IMR-90 (cell line): Measurements from ENCODE around the gene ZSWIM9. TPM values are rescaled to one million over a fixed set of nuclear protein-coding genes. Genes with fewer than 3 reads are reported as not detected.

ENCODE experiments used
- ATAC-seq: fragments of 200-7000 bp; cut with Tn5 transposase; 2 replicates; pipeline ENCODE4 v1.9.1; 2020; ENCODE audit warnings: low read depth, mild to moderate bottlenecking, moderate library complexity
- BruUV-seq: library from RNA; stranded (reverse); fragments of 400-500 nt; replicated peaks from 2 replicates; lab custom pipeline; 2021; lab: Mats Ljungman, UMichigan
- CTCF ChIA-PET: fragments of 300-600 bp; formaldehyde crosslinking; extraction: SDS; loops from one replicate; lab custom pipeline; 2021; ENCODE audit warnings: antibody characterized with exemption; lab: Yijun Ruan, JAX
- POLR2A ChIA-PET: fragments of 300-600 bp; sonication (Branson Sonifier 250); formaldehyde crosslinking; loops from one replicate; lab custom pipeline; 2022; ENCODE audit warnings: antibody characterized with exemption; ENCODE audit not compliant: unreplicated experiment; lab: Charles Lee
- DNase-seq: peaks from one replicate; pipeline ENCODE4 v3.0.0; 2013
- H2AFZ ChIP-seq: replicated peaks from 2 replicates; pipeline ENCODE3; 2013; ENCODE audit warnings: low read length, mild to moderate bottlenecking; ENCODE audit not compliant: poor library complexity
- H2AK5ac ChIP-seq: 2 replicates; pipeline ENCODE4 v1.6.1; 2013; ENCODE audit warnings: low read depth, low read length, inconsistent platforms
- H2AK9ac ChIP-seq: replicated peaks from 2 replicates; pipeline ENCODE3; 2013; ENCODE audit warnings: mild to moderate bottlenecking, low read depth, low read length, moderate library complexity; ENCODE audit not compliant: poor library complexity
- H2BK120ac ChIP-seq: 2 replicates; pipeline ENCODE4 v1.6.1; 2013; ENCODE audit warnings: low read depth, low read length, inconsistent platforms
- H2BK15ac ChIP-seq: 3 replicates; pipeline ENCODE4 v1.6.1; 2013; ENCODE audit warnings: low read depth, low read length, inconsistent platforms
- H2BK20ac ChIP-seq: 2 replicates; pipeline ENCODE4 v1.6.1; 2013; ENCODE audit warnings: low read depth, mild to moderate bottlenecking, inconsistent platforms, low read length, moderate library complexity
- H2BK5ac ChIP-seq: 2 replicates; pipeline ENCODE4 v1.6.1; 2013; ENCODE audit warnings: mild to moderate bottlenecking, low read depth, low read length, inconsistent platforms; ENCODE audit not compliant: poor library complexity, severe bottlenecking
- H3K14ac ChIP-seq: replicated peaks from 2 replicates; pipeline ENCODE4 v1.6.1; 2013; ENCODE audit warnings: low read depth, low read length, inconsistent platforms
- H3K18ac ChIP-seq: 2 replicates; pipeline ENCODE4 v1.6.1; 2013; ENCODE audit warnings: low read depth, low read length, control low read depth
- H3K23ac ChIP-seq: 2 replicates; pipeline ENCODE4 v1.6.1; 2013; ENCODE audit warnings: low read depth, low read length, inconsistent platforms
- H3K27ac ChIP-seq: 2 replicates; pipeline ENCODE4 v1.5.1; 2013; ENCODE audit warnings: mild to moderate bottlenecking, control low read depth, low read length; ENCODE audit not compliant: insufficient read depth
- H3K27me3 ChIP-seq: 2 replicates; pipeline ENCODE4 v1.6.1; 2013; ENCODE audit warnings: low read length; ENCODE audit not compliant: control insufficient read depth, insufficient read depth
- H3K36me3 ChIP-seq: 2 replicates; pipeline ENCODE4 v1.6.1; 2013; ENCODE audit warnings: low read length, mixed read lengths; ENCODE audit not compliant: control insufficient read depth, insufficient read depth
- H3K4ac ChIP-seq: 2 replicates; pipeline ENCODE4 v1.6.1; 2013; ENCODE audit warnings: low read depth, low read length, inconsistent platforms
- H3K4me1 ChIP-seq: 2 replicates; pipeline ENCODE4 v1.6.1; 2013; ENCODE audit warnings: low read length, mixed read lengths; ENCODE audit not compliant: control insufficient read depth, insufficient read depth
- H3K4me2 ChIP-seq: 2 replicates; pipeline ENCODE4 v1.6.1; 2013; ENCODE audit warnings: low read depth, mild to moderate bottlenecking, control low read depth, low read length, moderate library complexity
- H3K4me3 ChIP-seq: 2 replicates; pipeline ENCODE4 v1.5.1; 2013; ENCODE audit warnings: low read depth, mild to moderate bottlenecking, control low read depth, low read length, moderate library complexity; ENCODE audit not compliant: insufficient read depth
- H3K56ac ChIP-seq: 2 replicates; pipeline ENCODE4 v1.6.1; 2013; ENCODE audit warnings: low read length, inconsistent platforms; ENCODE audit not compliant: insufficient read depth; ENCODE audit errors: extremely low read depth
- H3K79me1 ChIP-seq, 2 experiments: 2 replicates each; pipeline ENCODE4 v1.6.1; 2013; ENCODE audit warnings: low read length in 2 of 2, inconsistent platforms in 1 of 2, low read depth in 1 of 2
- H3K9ac ChIP-seq: 2 replicates; pipeline ENCODE4 v1.6.1; 2013; ENCODE audit warnings: low read depth, low read length, control low read depth
- H3K9me1 ChIP-seq: 2 replicates; pipeline ENCODE4 v1.6.1; 2013; ENCODE audit warnings: low read length, inconsistent platforms; ENCODE audit not compliant: insufficient read depth
- H3K9me3 ChIP-seq: 2 replicates; pipeline ENCODE4 v1.6.1; 2013; ENCODE audit warnings: low read length; ENCODE audit not compliant: control insufficient read depth, insufficient read depth
- H4K20me1 ChIP-seq: 2 replicates; pipeline ENCODE4 v1.6.1; 2013; ENCODE audit warnings: low read length, inconsistent platforms; ENCODE audit not compliant: insufficient read depth
- H4K5ac ChIP-seq: 2 replicates; pipeline ENCODE4 v1.6.1; 2013; ENCODE audit warnings: mild to moderate bottlenecking, low read depth, low read length, control low read depth
- H4K8ac ChIP-seq, 2 experiments: 2 replicates each; pipeline ENCODE4 v1.6.1; 2013; ENCODE audit warnings: low read depth in 2 of 2, low read length in 2 of 2, control low read depth in 1 of 2, inconsistent platforms in 1 of 2
- H4K91ac ChIP-seq: 2 replicates; pipeline ENCODE4 v1.6.1; 2013; ENCODE audit warnings: low read depth, low read length, inconsistent platforms; ENCODE audit not compliant: insufficient read depth
- CEBPB ChIP-seq: IDR thresholded peaks from 2 replicates; pipeline ENCODE4 v1.6.1; 2012; ENCODE audit warnings: low read depth, low read length, improper control_type of control experiment
- MAFK ChIP-seq: IDR thresholded peaks from 2 replicates; pipeline ENCODE4 v1.6.1; 2012; ENCODE audit warnings: low read depth, low read length, improper control_type of control experiment
- MAZ ChIP-seq: IDR thresholded peaks from 2 replicates; pipeline ENCODE4 v1.6.1; 2012; ENCODE audit warnings: low read depth, mild to moderate bottlenecking, low read length, improper control_type of control experiment, moderate library complexity, borderline replicate concordance
- MXI1 ChIP-seq: IDR thresholded peaks from 2 replicates; pipeline ENCODE4 v1.6.1; 2012; ENCODE audit warnings: low read depth, mild to moderate bottlenecking, low read length, moderate library complexity, borderline replicate concordance
- NFE2L2 ChIP-seq: fragments of 150-350 bp; IDR thresholded peaks from 2 replicates; pipeline ENCODE4 v1.6.1; 2016; ENCODE audit warnings: low read depth, mild to moderate bottlenecking, low read length
- RAD21 ChIP-seq: IDR thresholded peaks from 2 replicates; pipeline ENCODE4 v1.6.1; 2012; ENCODE audit warnings: low read length, improper control_type of control experiment
- SMC3 ChIP-seq: fragments of 150-350 bp; IDR thresholded peaks from 2 replicates; pipeline ENCODE4 v1.6.1; 2016; ENCODE audit warnings: low read depth, mild to moderate bottlenecking, antibody characterized with exemption, low read length, moderate library complexity
- WGBS, 2 experiments: methylation state at CpG; one replicate each; pipeline versions ENCODE4 v1.1.5 to v1.1.7; 2013; ENCODE audit warnings: missing lambda C conversion rate in 2 of 2; ENCODE audit not compliant: insufficient read length in 1 of 2; ENCODE audit errors: extremely low coverage in 2 of 2; 5-methylcytosine and 5-hydroxymethylcytosine counted together
- dilution Hi-C: fragments of 300-500 bp; cut with HindIII; formaldehyde crosslinking; loops from one replicate; pipeline ENCODE4 v1.14.3; 2018; ENCODE audit warnings: low sequenced_read_pairs; ENCODE audit not compliant: unreplicated experiment
- in situ Hi-C: fragments of 300-500 bp; cut with MboI; formaldehyde crosslinking; loops from 3 replicates; pipeline ENCODE4 v1.14.3; 2019; ENCODE audit warnings: low sequenced_read_pairs, inconsistent platforms, mixed read lengths
- intact Hi-C: fragments of 100-400 bp; cut with micrococcal nuclease; formaldehyde crosslinking; loops from 2 replicates; pipeline ENCODE4 v1.10.0; 2022
- polyA plus RNA-seq, 3 experiments: library from polyadenylated mRNA; depleted of rRNA; stranded (reverse); fragments of >200 nt; gene quantifications; 2 replicates each; pipeline ENCODE4 v1.2.3, GENCODE V29; 2012; ENCODE audit warnings: low replicate concordance in 1 of 3
- total RNA-seq: library from RNA; depleted of rRNA; stranded (reverse); fragments of >200 nt; gene quantifications from 2 replicates; pipeline ENCODE4 v1.2.3, GENCODE V29; 2012

The ZSWIM9 gene
- total and polyA plus RNA-seq, 2 of the 4 experiments (the other 2 are of a cell fraction) = 0.54 to 2.2 TPM

- no TSS peak for BruUV-seq
- CTCF ChIA-PET = interaction anchor here (0.5 kb wide), 1 partner anchor 81 kb away, joined by 4 read pairs; no protein-coding TSS in a partner anchor
- POLR2A ChIA-PET = no interaction called here
These were observed 12.0 kb downstream of the ZSWIM9 start for GRCh38 chr19:48182434-48182833.

More at GRCh38 chr19:48182434-48182833, 12.0 kb downstream of the ZSWIM9 start:
- H3K23ac ChIP-seq = no peak overlapping the region
- H2BK5ac ChIP-seq = no peak overlapping the region
- ATAC-seq (no peak), DNase-seq (no peak)
- no peak overlapping the region for H3K4ac ChIP-seq
- no peak overlapping the region for H3K18ac ChIP-seq
- no peak overlapping the region for H2AFZ ChIP-seq
- H4K8ac ChIP-seq = no peak overlapping the region
- H2AK9ac ChIP-seq = no peak overlapping the region
- dilution Hi-C loops (no loop called here), intact Hi-C loops (no loop called here), in situ Hi-C loops (no loop called here)
- no peaks in the 10 kb centered on the region; the same call in none of the 2 replicates for H4K20me1 ChIP-seq
- H3K9me3 ChIP-seq = peaks cover 5% of the 10 kb centered on the region
- peaks cover 3 to 4% of the 10 kb centered on the region in 2 experiments; a peak in 2 of 4 replicates for H3K79me1 ChIP-seq
- H3K9ac ChIP-seq = no peak overlapping the region
- no peak overlapping the region for H3K27ac ChIP-seq
- 95% methylated on average over 31 of the region's 38 CpGs; no CpG with 5 or more reads in 1 of the 2 experiments for WGBS, 2 experiments
- H3K14ac ChIP-seq = no peak overlapping the region
- no peaks in the 10 kb centered on the region for H3K9me1 ChIP-seq
- H4K5ac ChIP-seq = no peak overlapping the region
- no peak overlapping the region for H3K56ac ChIP-seq
- H4K91ac ChIP-seq = no peak overlapping the region
- H2BK120ac ChIP-seq = no peak overlapping the region
- H3K4me3 ChIP-seq = no peak overlapping the region
- no peak overlapping the region for H2BK20ac ChIP-seq
- no peak for TF ChIP-seq CEBPB
- no peak for TF ChIP-seq MAZ
- TF ChIP-seq RAD21 = no peak
- no peak for TF ChIP-seq MXI1
- no peak for TF ChIP-seq SMC3
- TF ChIP-seq NFE2L2 = no peak
- TF ChIP-seq MAFK = no peak
- H3K4me1 ChIP-seq = no peaks in the 10 kb centered on the region
- H3K27me3 ChIP-seq = no peaks in the 10 kb centered on the region
- H3K36me3 ChIP-seq = peaks cover 16% of the 10 kb centered on the region
- H2AK5ac ChIP-seq = no peak overlapping the region
- H3K4me2 ChIP-seq = no peak overlapping the region
- H2BK15ac ChIP-seq = no peak overlapping the region
